ENCODE results near the gene DCC.

DNA sequence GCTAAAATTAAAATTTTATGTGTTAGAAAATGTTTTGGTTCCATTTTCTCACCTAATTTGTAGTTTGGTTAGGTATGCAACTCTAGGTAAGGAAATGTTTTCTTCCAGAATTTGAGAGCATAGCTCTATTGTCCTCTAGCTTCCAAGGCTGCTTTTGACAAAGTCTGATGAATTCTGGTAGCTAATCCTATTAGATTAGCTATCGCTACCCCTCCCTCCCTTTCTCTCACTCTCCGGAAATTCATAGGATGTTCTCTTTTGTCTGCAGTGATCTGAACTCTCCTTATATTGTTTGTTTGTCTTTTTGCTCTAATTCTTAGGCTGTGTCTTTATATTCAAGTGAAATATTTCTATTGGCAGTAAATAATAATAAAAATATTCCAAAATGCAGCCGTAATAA lies 382.9 kb downstream of the DCC start:
- TF ChIP-seq, protein P1, sequence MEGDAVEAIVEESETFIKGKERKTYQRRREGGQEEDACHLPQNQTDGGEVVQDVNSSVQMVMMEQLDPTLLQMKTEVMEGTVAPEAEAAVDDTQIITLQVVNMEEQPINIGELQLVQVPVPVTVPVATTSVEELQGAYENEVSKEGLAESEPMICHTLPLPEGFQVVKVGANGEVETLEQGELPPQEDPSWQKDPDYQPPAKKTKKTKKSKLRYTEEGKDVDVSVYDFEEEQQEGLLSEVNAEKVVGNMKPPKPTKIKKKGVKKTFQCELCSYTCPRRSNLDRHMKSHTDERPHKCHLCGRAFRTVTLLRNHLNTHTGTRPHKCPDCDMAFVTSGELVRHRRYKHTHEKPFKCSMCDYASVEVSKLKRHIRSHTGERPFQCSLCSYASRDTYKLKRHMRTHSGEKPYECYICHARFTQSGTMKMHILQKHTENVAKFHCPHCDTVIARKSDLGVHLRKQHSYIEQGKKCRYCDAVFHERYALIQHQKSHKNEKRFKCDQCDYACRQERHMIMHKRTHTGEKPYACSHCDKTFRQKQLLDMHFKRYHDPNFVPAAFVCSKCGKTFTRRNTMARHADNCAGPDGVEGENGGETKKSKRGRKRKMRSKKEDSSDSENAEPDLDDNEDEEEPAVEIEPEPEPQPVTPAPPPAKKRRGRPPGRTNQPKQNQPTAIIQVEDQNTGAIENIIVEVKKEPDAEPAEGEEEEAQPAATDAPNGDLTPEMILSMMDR (IDR thresholded peaks at IDR 0.05), result no peak
- no peak for TF ChIP-seq POLR2A (IDR thresholded peaks at IDR 0.05)

Measured in thyroid gland (tissue), 4 donors.